Measurements from ENCODE around the gene SORBS2. TPM values are rescaled to one million over a fixed set of nuclear protein-coding genes. Genes with fewer than 3 reads are reported as not detected.

SORBS2 gene
- total and polyA plus RNA-seq, 2 of the 4 experiments (the other 2 are of a cell fraction), result 0.18 TPM; not detected in 1

DNA sequence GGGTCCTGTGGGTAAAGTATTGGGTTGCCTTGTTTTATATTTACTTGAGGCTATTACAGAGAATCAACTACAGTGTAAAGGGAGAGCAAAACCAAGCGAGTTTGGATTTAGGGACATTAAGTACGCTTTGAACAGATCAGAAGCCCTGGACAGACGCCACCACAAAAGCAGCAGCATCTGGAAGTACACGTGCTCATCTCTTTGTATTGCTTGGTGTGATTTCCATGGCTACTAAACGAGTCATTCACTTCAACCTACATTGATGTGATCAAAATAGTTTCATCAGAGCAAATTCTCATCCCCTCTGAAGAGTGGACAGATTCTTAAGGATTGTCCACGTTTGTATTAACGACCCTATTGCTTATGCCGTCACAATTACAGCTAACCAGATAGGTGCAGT lies 85.1 kb downstream of the SORBS2 start:
- H3K9me1 ChIP-seq (ENCODE audit: insufficient read depth, low read length), result no peaks in the 10 kb centered on the region
- H2BK15ac ChIP-seq (ENCODE audit: low read depth, low read length), result no peak overlapping the region
- in situ Hi-C loops (cut with MboI; ENCODE audit: low sequenced_read_pairs), result no loop called here
- 20% methylated on average over 1 of the region's 8 CpGs; no CpG with 5 or more reads in 1 of the 2 experiments for WGBS, 2 experiments (ENCODE audit: extremely low coverage in 2 of 2, insufficient read length in 1 of 2)
- no peak overlapping the region for H4K91ac ChIP-seq (ENCODE audit: insufficient read depth, low read depth, low read length)
- POLR2A ChIA-PET (ENCODE audit: unreplicated experiment), result no interaction called here
- DNase-seq (no peak), ATAC-seq (ENCODE audit: low read depth) (no peak)
- H2AK9ac ChIP-seq (replicated peaks; ENCODE audit: low read depth, low read length, poor library complexity), result no peak overlapping the region
- dilution Hi-C loops (cut with HindIII; ENCODE audit: low sequenced_read_pairs, unreplicated experiment), result no loop called here
- no peak overlapping the region for H3K14ac ChIP-seq (replicated peaks; ENCODE audit: low read depth, low read length)
- H3K27ac ChIP-seq (ENCODE audit: insufficient read depth, low read length), result no peak overlapping the region
- H3K27me3 ChIP-seq (ENCODE audit: control insufficient read depth, insufficient read depth, low read length), result peaks cover 30% of the 10 kb centered on the region
- H3K79me1 ChIP-seq (ENCODE audit: low read depth in 1 of 2, low read length in 2 of 2), result no peaks in the 10 kb centered on the region
- no peak overlapping the region for H2BK120ac ChIP-seq (ENCODE audit: low read depth, low read length)
- H3K4ac ChIP-seq (ENCODE audit: low read depth, low read length), result no peak overlapping the region
- no TSS peak for BruUV-seq (replicated peaks)
- H3K36me3 ChIP-seq (ENCODE audit: control insufficient read depth, insufficient read depth, low read length), result no peaks in the 10 kb centered on the region
- H4K8ac ChIP-seq (ENCODE audit: low read depth in 2 of 2, low read length in 2 of 2), result no peak overlapping the region
- TF ChIP-seq SMC3 (IDR thresholded peaks at IDR 0.05; ENCODE audit: low read depth, low read length), result no peak
- no peak overlapping the region for H2BK5ac ChIP-seq (ENCODE audit: low read depth, low read length, poor library complexity, severe bottlenecking)
- no peak overlapping the region for H3K18ac ChIP-seq (ENCODE audit: low read depth, low read length)
- no peak overlapping the region for H3K4me2 ChIP-seq (ENCODE audit: low read depth, low read length)
- H3K56ac ChIP-seq (ENCODE audit: extremely low read depth, insufficient read depth, low read length), result no peak overlapping the region
- H3K9me3 ChIP-seq (ENCODE audit: control insufficient read depth, insufficient read depth, low read length), result no peaks in the 10 kb centered on the region
- H3K4me3 ChIP-seq (ENCODE audit: insufficient read depth, low read depth, low read length), result no peak overlapping the region
- peaks cover 4% of the 10 kb centered on the region; the same call in 1 of the 2 replicates for H3K4me1 ChIP-seq (ENCODE audit: control insufficient read depth, insufficient read depth, low read length)
- CTCF ChIA-PET, result no interaction called here
- H2AK5ac ChIP-seq (ENCODE audit: low read depth, low read length), result no peak overlapping the region
- H2AFZ ChIP-seq (replicated peaks; ENCODE audit: low read length, poor library complexity), result no peak overlapping the region
- H4K20me1 ChIP-seq (ENCODE audit: insufficient read depth, low read length), result no peaks in the 10 kb centered on the region
- H4K5ac ChIP-seq (ENCODE audit: low read depth, low read length), result no peak overlapping the region
- H2BK20ac ChIP-seq (ENCODE audit: low read depth, low read length), result no peak overlapping the region
- intact Hi-C loops (cut with micrococcal nuclease), result no loop called here
- H3K9ac ChIP-seq (ENCODE audit: low read depth, low read length), result no peak overlapping the region
- no peak overlapping the region for H3K23ac ChIP-seq (ENCODE audit: low read depth, low read length)

Data from IMR-90 (cell line).